ENCODE results near the gene MRFAP1.
A peak's percentile ranks its signal among the peaks of the same experiment; 100 is the strongest.
"Not testable (repeated sequence)": the region's sequence is repeated elsewhere in the genome, so short reads cannot be mapped to it uniquely, and the experiment has no call there.

Gene MRFAP1

DNA sequence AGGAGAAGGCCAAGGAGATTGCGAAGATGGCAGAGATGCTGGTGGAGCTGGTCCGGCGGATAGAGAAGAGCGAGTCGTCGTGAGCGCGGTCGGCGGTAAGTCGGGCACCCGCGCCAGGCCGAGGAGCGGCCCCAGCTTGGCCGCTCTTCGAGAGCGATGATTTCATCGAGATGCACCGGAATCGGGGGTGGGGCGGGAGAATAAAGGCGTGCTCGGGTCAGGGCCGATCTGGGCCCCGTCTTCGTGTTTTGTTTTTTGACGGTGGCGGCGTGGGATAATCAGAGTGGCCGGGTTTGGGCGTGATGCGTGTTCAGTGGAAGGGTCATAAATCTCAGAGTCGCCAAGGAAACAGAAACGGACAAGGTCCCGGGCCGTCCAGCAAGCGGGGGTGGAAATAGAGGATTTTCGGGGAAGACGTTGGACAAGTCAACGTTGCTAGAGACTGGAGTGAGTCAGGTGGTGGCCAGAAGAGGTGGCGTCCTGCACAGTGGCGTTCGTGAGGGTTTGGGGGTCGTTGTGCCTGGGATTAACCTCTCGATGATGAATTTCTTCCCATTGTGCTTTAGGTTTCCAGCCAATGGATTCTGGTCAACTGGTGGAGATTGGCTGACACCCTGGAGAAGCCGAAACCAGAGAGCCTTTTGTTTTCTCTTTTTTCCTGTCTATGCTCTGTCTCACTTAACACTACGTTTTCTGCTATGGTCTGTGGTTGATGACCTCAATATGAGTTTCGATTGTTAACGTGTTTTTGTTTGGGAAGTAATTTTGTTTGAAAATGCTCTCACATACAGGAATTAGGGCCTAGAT is 882 bp downstream of the MRFAP1 start:
- DNase-seq: no peak

- DNase-seq: no peak
These were observed 1.5 kb downstream of the MRFAP1 start for GRCh38 chr4:6641971-6642320.

DNA sequence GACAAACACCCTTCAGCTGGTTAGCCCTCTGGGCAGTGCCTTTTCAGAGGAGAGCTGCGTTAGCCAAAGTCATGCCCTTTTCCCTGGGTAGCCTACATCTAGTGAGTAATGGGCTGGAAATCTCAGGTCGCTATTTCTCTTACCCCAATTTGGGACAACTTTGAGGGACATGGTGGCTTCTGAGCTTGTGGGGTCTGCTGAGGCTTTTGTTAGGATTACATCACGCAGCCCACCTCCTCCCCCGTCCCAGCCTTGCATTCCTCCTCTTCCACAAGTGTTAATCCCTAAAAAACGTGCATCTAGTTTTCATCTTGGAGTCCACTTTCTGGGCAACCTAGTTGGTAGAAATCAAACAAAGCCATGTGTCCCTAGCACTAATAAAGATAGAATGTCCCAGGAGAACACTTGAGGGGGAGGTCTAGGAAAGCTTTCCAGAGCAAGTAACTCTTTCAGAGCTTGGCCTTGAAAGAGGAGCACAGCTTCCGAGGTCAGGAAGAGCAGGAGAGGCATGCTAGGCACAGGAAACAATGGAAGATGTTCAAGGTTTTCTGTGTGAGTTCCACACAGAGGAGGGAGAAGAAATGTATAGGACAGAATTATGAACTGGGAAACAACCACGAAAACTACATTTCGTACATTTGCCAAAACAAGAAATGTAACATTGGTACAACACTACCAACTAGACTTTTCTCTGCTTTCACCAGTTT is 2.8 kb downstream of the MRFAP1 start:
- no peak for DNase-seq

DNA sequence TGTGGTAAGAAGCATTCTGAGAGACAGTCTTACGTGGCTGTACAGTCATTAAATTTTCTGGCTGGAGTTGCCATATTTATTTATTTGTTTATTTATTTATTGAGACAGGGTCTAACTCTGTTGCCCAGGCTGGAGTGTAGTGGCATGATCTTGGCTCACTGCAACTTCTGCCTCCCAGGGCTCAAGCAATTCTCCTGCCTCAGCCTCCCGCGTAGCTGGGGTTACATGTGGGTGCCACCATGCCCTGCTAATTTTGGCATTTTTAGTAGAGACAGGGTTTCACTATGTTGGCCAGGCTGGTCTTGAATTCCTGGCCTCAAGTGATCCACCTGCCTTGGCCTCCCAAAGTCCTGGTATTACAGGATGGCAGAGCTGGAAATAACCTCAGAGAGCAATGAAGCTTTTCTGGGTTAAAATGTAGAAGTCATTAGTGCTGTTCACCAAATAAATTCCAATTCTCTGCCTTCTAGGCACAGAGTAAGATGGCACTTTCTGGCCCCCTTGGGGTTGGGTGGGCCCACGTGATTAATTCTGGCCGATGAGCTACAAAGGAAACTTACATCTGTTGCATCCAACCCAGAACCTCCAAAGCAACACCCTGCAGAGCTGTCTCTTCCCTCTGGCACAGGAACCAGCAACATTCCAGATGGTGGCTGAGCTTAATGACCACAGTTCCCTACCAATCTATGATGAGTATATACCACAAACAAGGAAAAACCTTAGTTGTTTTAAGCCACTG is 4.5 kb downstream of the MRFAP1 start:
- no peak for DNase-seq

GRCh38 chr4:6647169-6647568 is 6.7 kb downstream of the MRFAP1 start:
- DNase-seq: no peak

DNA sequence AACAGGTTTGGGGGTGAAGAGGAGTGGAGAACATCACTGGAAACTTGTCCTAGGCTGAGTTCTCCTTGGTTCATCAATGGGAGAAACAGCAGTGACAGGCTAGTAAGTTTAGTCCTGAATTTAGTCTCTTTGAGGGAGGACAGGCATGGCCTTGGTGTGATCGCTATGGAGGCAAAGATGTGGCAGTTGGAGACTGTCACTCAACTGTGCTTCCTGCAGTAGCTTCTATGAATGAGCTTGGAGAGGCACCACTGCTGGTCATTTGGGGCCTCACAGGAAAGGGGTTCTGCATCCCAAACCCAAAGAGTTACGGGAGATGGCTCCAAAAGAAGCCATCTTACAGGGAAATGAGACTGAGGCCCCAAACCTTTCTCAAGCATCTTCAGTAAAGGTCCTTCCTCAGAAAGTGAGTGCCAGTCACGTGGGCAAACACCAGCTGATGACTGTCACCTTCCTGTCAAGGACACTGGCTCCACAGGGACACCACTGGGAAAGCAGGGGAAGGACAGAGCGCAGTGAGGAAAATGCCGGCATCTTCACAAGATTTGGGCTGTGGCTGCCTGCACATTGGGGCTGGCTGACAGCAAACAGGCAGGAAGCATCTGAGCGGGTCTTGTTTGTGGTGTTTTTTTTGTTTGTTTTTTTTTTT is 7.2 kb downstream of the MRFAP1 start:
- no peak for DNase-seq

DNA sequence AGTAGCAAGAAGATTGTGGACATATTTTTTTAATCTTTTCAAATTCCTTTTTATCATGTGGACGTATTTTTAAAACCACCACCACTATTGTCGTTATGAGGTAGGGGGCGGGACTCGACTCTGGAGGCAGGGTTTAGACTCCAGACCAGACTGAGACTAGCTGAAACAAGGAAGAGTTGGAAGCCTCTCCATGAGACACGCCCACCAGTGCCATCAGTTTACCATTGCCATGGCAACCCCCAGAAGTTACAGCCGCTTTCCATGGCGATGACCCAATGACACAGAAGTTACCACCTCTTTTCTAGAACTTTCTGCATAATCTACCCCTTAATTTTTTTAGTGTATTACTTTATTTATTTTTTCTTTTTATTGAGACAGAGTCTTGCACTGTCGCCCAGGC is 8.7 kb downstream of the MRFAP1 start:
- DNase-seq: no peak

GRCh38 chr4:6654211-6654610 is 13.7 kb downstream of the MRFAP1 start:
- DNase-seq: not testable (repeated sequence)

DNA sequence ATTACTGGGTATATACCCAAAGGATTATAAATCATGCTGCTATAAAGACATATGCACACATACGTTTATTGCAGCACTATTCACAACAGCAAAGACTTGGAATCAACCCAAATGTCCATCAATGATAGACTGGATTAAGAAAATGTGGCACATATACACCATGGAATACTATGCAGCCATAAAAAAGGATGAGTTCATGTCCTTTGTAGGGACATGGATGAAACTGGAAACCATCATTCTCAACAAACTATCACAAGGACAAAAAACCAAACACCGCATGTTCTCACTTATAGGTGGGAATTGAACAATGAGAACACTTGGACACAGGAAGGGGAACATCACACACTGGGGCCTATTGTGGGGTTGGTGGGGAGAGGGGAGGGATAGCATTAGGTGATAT is 14.8 kb downstream of the MRFAP1 start:
- not testable (repeated sequence) for DNase-seq

- DNase-seq: no peak
These were observed 15.4 kb downstream of the MRFAP1 start for GRCh38 chr4:6655924-6656323.

GRCh38 chr4:6657242-6658208 is 17.0 kb downstream of the MRFAP1 start:
- no peak for DNase-seq

GRCh38 chr4:6658209-6658595 is 17.7 kb downstream of the MRFAP1 start:
- DNase-seq: no peak

- peak in 1 of 2 donors; percentile 7 for DNase-seq
These were observed 18.2 kb downstream of the MRFAP1 start for GRCh38 chr4:6658597-6659075.

GRCh38 chr4:6659897-6660296 is 19.4 kb downstream of the MRFAP1 start:
- no peak for DNase-seq

- DNase-seq: no peak
These were observed 19.9 kb downstream of the MRFAP1 start for GRCh38 chr4:6660430-6660829.

GRCh38 chr4:6662591-6662990 is 22.1 kb downstream of the MRFAP1 start:
- DNase-seq: no peak

- DNase-seq: no peak
These were observed 23.3 kb downstream of the MRFAP1 start for GRCh38 chr4:6663596-6664393.

- DNase-seq: no peak
These were observed 24.8 kb downstream of the MRFAP1 start for GRCh38 chr4:6665320-6665654.

DNA sequence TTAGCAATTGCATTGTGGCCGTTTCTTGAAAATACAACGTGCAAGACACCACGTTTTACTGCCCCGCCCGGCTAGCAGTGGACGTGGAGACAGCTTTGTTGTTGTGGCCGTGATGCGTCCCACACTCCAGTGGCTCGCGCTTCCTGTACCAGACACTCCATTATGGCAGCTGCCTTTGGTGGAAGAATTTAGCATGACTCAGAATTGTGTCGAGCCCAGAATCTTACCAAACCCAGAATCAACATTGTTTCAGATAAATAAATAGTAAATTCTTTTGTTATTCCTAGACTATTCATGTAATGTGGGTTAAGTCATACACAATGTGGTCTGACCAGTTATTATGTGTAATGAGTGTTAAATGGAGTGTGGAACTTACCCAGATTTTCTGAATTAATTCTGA is 27.9 kb downstream of the MRFAP1 start:
- DNase-seq: no peak

- no peak for DNase-seq
These were observed 31.2 kb downstream of the MRFAP1 start for GRCh38 chr4:6671648-6672047.

- DNase-seq: no peak
These were observed 31.6 kb downstream of the MRFAP1 start for GRCh38 chr4:6672131-6672530.

Data from hippocampal formation (tissue), 2 donors.